GM19468 (cell line): ENCODE measurements around the gene MRPL42.
"Not testable (repeated sequence)": the region's sequence is repeated elsewhere in the genome, so short reads cannot be mapped to it uniquely, and the experiment has no call there.

ENCODE experiments used
- ATAC-seq: cut with Tn5 transposase; IDR thresholded peaks from one replicate; pipeline ENCODE4 v1.9.1; 2021; ENCODE audit warnings: mild to moderate bottlenecking, moderate library complexity, moderate number of reproducible peaks; ENCODE audit not compliant: unreplicated experiment; ENCODE audit errors: extremely low read depth

Gene MRPL42

DNA sequence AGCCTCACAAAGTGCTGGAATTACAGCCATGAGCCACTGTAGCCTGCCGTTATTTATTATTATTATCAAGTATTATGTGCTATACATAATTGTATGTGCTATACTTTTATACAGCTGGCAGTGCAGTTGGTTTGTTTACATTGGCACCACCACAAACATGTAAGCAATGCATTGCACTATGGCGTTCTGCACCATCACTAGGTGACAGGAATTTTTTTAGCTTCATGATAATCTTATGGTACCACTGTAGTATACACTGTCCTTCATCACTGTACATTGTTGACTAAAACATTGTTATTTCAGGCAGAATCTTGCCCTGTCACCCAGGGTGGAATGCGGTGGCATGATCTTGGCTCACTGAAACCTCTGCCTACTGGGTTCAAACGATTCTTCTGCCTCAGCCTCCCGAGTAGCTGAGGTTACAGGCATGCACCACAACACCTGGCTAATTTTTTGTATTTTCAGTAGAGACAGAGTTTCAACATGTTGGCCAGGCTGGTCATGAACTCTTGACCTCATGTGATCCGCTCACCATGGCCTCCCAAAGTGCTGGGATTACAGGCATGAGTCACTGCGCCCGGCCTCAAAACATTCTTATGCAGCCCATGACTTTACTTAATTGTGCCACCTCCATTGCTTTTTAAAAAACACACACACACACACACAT is 17.1 kb downstream of the MRPL42 start:
- ATAC-seq, result no peak

DNA sequence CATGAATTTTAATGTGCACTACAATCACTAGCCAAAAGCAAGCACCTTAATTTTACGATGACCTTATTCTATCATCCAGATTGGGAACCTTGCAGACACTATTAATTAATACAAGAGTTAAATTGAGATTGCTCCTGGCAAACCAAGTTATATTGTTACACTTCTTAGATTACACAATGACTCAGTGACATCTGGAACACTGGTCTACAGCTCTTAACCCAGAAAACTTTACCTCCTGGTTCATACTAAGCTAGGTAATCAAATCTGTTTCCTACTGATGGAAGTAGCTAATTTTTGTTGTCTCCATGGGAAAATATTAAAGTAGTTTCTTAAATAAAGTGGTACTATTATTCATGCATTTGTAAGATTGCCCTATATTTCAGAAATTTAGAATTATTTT is 25.5 kb downstream of the MRPL42 start:
- not testable (repeated sequence) for ATAC-seq

DNA sequence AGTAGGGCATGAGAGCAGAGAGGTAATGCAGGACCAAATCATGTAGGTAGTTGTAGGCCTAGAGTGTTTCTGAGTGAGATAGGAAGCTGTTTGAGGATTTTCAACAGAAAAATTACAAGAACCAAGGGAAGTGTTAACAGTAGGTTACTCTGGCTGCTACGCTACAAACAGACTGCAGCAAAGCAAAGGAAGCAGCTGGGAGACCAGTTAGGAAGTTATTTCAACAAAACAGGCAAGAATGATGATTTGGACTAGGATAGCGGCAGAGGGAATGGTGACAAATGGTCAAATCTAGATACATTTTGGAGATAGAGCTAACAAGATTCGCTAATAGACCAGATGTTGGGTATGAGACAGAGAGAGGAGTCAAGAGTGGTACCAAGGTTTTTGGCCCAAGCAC is 26.8 kb downstream of the MRPL42 start:
- ATAC-seq, result no peak

DNA sequence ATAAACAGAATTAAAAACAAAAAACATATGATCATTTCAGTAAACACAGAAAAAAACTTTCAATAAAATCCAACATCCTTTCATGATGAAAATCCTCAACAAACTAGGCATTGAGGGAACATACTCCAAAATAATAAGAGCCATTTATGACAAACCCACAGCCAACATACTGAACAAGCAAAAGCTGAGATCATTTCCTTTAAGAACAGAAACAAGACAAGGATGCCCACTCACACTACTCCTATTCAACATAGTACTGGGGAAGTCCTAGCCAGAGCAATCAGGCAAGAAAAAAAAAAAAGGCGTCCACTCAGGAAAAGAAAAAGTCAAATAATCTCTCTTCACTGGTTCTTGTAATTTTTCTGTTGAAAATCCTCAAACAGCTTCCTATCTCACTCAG is 30.1 kb downstream of the MRPL42 start:
- ATAC-seq, result no peak

DNA sequence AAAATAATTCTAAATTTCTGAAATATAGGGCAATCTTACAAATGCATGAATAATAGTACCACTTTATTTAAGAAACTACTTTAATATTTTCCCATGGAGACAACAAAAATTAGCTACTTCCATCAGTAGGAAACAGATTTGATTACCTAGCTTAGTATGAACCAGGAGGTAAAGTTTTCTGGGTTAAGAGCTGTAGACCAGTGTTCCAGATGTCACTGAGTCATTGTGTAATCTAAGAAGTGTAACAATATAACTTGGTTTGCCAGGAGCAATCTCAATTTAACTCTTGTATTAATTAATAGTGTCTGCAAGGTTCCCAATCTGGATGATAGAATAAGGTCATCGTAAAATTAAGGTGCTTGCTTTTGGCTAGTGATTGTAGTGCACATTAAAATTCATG is 31.5 kb downstream of the MRPL42 start:
- ATAC-seq, result not testable (repeated sequence)

DNA sequence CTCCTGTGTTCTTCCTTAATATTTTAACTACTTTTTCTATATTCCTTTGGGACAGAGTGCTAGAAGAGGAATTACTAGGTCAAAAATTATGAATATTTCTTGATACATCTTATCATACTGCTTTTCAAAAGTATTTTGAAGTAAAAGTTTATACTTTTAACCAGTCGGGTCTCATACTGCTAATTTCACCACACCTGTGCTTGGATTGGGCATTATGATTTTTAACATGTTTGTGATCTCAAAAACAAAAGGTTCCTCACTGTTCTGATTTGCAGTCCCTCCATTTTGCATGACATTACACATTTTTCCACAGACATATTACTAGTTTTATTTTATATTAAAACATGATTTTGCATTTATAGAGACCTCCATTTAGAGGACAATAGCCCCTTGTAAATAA is 32.9 kb downstream of the MRPL42 start:
- no peak for ATAC-seq

DNA sequence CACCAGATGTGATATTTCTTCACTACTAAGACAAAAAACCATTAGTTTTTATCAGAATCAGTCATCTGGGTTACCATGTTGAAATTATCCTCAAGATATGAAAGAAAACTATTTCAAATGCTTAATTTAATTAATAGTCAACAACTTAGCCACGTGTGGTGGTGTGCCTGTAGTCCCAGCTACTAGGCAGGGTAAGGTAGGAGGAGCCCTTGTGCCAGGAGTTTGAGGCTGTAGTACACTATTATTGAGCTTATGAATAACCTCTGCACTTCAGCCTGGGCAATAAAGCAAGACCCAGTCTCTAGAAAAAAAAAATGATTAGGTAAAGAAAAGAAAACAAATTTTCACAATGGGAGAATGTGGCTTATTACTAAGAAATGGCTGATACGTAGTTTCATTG is 33.4 kb downstream of the MRPL42 start:
- ATAC-seq, result no peak

DNA sequence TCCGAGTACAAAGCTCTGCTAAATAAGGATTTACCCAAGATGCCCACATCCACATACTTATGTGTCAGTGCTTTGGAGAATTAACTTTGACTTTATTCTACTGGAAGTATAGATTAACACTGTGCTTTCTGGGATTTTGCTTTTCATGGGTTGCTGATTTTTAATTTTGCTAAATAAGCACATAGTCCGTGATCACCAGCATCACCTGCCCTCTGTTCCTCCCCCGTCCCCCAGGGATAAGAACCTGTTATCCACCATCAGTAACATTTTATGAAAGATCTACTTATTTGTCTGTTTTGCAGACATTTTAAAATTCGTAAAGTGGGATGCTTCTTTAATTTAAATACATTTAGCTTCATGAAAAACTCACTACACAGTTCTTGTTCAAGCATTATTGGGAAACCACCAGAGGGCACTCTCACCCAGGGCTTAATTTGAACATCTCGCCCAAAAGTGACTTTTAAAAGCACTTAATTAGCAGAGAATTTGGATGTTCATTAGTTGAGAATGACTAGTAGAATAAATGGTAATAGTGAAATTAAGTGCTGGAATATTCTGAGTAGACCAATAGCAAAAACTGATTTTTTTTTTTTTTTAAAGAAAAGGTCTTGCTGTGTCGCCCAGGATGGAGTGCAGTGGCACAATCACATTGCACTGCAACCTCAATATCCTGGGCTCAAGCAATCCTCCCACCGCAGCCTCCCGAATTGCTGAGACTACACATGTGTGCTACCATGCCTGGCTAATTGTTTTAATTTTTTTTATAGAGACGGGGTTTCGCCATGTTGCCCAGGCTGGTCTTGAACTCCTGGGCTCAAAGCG is 35.7 kb downstream of the MRPL42 start:
- no peak for ATAC-seq

DNA sequence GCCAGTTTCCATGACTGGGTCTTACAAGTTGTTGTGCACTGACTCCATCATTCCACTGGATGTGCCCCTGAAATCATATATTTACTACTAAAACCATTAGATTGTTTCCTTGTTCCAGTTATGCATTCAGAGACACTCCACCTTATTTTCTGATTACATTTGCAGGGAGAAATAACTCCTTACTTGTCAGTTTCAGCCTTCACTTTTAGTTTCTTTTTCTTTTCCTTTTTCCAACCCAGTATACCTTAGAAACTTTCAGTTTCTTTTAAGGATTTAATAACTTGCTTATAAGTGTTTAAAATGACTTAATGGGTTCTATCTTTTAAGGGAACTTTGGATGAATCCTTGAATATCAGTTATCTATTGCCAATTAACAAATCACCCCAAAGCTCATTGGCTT is 39.9 kb downstream of the MRPL42 start:
- ATAC-seq, result no peak

DNA sequence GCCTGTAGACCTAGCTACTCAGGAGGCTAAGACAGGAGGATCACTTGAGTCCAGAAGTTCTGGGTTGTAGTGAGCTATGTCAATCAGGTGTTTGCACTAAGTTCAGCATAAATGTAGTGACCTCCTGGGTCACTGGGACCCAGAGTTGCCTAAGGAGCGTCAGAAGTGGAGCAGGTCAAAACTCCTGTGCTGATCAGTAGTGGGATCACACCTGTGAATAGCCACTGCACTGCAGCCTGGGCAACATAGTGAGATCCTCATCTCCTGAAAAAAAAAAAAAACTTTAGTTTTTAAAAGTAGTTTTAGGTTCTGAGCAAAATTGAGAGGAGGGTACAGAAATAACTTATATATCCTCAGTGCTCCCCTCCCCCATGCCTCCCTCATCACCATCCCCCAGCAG is 42.2 kb downstream of the MRPL42 start:
- no peak for ATAC-seq

DNA sequence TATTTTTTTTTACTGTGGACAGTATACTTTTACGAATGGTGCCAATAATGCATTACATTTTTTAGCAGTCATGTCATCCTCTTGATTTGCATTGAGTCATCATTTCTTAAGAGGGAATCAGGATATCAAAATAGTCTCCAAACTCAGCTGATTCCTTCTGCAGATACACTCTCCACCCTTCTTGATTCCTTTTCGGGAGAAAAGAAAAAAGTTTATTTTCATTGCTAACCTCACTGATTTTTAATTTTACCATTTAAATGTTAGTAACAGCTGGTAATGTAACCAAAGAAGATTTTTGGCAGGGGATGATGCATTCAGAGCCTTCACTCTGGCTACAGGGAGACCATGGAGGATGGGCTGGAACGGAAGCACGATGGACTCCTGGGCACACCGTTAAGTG is 47.5 kb downstream of the MRPL42 start:
- no peak for ATAC-seq

DNA sequence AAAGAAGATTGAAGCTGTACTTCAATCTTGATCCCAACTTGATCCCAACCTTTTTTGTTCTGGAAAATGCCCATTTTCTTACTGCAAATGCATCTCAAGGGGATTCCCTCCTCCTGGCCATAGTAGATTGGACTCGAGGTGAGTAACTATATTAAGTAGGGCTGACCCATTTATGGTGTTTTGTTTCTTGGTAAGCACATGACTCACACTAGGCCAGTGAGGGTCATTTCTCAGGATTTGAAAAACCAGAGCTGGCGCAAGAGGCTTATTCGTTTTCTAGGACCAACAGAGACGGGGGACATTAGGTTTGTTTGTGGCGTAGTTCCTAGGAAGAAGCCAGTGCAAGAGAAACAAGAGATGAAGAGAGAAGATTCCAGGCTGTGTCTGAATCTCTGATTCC is 51.4 kb downstream of the MRPL42 start:
- ATAC-seq, result no peak

DNA sequence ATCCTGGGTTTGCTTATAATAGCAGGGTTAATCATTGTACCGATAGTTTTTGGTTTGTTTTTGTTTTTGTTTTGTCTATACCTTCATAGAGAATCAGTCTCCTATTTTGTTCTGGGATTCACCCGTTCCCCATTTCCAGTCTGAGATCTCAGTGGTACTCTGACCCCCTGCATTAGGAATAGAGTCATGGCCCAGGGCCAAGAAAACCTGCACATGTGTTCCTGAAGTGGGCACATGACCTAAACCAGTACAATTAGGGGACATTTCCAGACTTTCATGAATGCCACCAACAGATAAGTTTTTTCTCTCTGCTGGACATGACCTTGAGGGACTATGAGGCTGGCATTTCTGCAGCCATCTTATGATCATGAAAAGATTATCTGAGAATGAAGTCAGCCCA is 52.5 kb downstream of the MRPL42 start:
- ATAC-seq, result no peak

DNA sequence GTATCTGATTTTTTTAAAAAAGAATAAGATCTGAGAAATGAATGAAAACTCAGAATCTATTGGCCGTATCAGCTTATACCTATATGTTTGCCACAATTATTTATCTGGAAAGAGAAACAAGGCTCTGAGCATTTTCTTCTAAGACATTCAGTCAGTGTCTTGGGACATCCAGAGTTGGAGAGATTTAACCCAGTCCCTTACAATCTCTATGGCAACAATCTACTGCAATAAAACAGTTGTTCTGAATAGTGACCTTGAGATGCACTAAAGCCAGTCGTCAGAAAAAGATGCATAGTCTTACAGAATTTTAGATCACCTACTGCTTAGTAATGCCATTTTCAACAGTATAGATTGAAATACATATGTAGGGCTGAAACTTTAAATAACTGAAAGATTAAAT is 53.1 kb downstream of the MRPL42 start:
- ATAC-seq, result no peak

DNA sequence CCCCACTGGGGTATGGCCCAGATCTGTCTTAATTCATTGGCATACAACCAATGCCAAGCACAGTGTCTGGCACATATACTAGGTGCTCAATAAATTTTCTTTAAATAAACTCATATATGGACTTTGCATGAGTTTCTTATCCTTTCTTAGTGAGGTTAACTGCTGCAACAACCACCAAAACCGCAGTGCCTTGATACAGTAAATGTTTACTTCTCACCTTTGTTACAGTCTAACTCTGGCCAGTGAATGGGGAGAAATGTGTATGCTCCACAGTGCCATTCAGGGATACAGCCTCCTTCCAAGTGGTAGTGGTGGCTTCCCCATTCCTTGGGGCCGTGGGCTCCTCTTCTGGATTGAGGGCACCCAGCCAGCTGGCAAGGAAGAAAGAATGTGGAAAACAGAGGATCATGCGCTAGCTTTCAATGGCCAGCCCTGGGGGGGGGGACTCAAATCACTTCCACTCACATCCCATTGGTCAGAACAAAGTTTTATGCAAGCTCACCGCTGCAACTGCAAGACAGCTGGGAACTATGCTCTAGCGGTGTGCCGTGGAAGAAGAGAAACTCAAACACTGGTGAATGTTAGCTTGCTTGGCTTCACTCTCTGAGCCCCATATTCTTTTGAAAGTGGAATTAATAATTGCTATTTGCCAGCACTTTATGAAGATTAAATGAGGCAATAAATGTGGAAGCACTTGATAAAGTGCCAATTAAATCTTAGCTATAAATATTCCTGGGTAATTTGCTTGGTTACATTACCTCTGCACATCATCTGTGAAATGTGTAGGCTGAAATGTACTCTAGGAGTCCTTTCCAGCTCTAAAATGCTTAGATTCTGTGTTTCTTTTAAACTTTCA is 54.1 kb downstream of the MRPL42 start:
- ATAC-seq, result no peak

DNA sequence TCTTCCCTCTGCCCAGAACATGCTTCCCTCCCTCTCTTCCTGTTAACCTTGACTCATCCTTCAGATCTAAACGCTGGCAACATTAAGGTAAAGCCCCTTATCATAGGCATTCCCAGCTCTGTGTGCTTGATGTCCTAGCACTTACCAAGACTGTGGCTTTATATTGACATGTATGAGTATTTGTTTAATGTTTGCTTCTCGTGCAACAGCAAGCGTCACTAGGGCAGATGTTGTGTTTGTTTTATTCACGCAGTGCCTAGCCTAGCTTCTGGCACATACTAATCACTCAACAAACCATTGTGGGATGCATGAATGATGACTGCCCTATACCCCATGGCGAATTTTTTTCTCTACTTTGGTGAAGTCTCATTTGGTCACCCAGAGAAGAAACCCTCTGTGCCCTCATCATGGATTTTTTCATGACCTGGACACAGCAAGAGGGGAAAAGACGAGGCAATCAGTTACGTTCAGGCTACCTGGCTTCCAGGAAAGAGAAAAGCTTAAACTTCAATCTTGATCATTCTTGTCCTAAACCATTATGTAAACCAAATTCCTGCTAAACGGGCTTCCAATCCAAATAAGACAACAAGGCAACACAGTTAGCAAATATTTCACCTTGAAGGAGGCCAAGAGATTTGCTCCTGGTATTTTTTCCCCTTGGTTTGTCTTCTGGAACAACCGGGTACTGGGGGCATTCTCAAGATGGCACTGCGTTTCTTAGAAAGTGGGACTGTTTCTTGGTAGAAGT is 57.2 kb downstream of the MRPL42 start:
- no peak for ATAC-seq

DNA sequence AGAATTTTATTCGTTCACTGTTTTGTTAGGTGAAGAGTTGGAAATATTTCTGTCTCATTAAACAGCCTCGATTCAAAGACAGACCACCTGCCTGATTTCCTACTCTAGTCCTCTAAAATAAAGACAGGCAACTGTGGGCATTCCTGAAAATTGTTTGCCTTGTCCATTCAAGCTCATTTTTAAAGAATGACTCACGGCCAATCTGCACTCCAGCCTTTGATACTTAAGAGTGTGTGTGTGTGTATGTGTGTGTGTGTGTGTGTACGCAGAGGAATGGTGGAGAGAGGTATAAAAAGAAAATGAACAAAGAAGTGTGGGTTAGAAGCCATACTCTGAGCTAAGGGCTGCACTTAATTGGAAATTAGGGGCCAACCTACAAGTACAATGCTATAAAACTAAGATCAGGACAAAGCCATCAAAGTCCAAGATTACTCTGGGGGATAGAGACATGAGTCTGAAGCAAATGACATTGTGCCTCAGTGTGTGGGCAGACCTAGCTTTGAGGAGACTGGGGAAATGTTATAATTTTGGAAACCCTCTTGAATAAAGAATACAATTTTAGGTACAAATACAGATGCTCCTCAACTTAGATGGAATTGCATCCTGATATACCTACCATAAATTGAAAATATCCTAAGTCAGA is 59.6 kb downstream of the MRPL42 start:
- ATAC-seq, result no peak

DNA sequence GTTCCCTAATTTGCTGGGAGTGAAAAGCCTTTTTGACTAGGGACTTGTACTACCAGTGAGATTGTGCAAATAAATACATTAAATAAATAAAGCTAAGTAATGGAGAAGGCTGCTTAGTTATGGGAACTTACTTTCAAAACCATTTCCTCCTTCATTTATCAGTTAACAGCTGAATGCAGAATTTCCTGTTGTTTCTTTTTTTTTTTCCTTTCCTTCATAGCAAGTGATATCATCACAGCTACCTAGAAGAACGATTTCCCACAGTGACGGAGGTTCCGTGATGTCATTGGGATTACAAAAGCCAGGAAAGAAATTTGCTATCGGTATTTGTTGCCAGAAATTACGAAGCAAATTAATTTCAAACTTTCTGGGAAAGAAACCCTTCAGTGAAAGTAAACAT is 63.0 kb downstream of the MRPL42 start:
- ATAC-seq, result no peak

DNA sequence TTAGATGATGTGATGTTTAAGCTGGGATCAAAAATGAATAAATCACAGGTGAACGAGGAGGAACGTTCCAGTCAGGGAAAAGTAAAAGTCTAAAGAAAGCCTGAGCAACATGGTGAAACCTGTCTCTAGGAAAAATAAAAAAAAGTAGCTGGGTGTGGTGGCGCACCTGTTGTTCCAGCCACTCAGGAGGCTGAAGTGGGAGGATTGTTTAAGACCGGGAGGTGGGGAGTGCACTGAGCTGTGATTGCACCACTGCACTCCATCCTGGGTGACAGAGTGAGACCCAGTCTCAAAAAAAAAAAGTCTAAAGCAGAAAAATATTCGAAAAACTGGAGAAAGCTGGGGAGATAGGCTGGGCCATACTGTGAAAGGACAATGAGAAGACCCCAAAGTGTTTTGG is 66.0 kb downstream of the MRPL42 start:
- no peak for ATAC-seq
